H1 (cell line): ENCODE results near the gene EAF2.
"Not testable (repeated sequence)": the region's sequence is repeated elsewhere in the genome, so short reads cannot be mapped to it uniquely, and the experiment has no call there.

Source experiments
- CTCF ChIP-seq, 3 experiments: IDR thresholded peaks; 1 replicate in 2 of 3; 2 replicates in 1 of 3; pipeline versions ENCODE4 v1.5.1 to v1.6.1; 2011; ENCODE audit warnings: low read length in 3 of 3, mild to moderate bottlenecking in 3 of 3, inconsistent platforms in 2 of 3, low read depth in 1 of 3, moderate library complexity in 1 of 3; ENCODE audit not compliant: insufficient read depth in 1 of 3; ENCODE audit errors: control extremely low read depth in 1 of 3
- EGR1 ChIP-seq: IDR thresholded peaks from 2 replicates; pipeline ENCODE4 v1.6.1; 2011; ENCODE audit warnings: low read depth, low read length, borderline replicate concordance
- HDAC6 ChIP-seq: IDR thresholded peaks from one replicate; pipeline ENCODE4 v1.7.1; 2012; ENCODE audit warnings: low read depth, mild to moderate bottlenecking, inconsistent platforms, low read length, moderate library complexity
- JUN ChIP-seq: IDR thresholded peaks from 2 replicates; pipeline ENCODE4 v1.6.1; 2011; ENCODE audit warnings: low read depth, mild to moderate bottlenecking, improper control_type of control experiment, low read length
- KDM1A ChIP-seq: fragments of 200-600, 300-600 bp; sonication (generic); IDR thresholded peaks from 2 replicates; pipeline ENCODE4 v1.7.1; 2016; ENCODE audit warnings: mild to moderate bottlenecking, low read length, borderline replicate concordance
- POLR2A ChIP-seq, 2 experiments: IDR thresholded peaks; 1 replicate in 1 of 2; 2 replicates in 1 of 2; pipeline ENCODE4 v1.6.1; 2011; ENCODE audit warnings: low read depth in 2 of 2, low read length in 2 of 2, mild to moderate bottlenecking in 2 of 2; ENCODE audit errors: control extremely low read depth in 1 of 2
- POLR2AphosphoS5 ChIP-seq: IDR thresholded peaks from 2 replicates; pipeline ENCODE4 v1.6.1; 2011; ENCODE audit warnings: low read depth, low read length
- SP2 ChIP-seq: IDR thresholded peaks from 2 replicates; pipeline ENCODE4 v1.6.1; 2012; ENCODE audit warnings: mild to moderate bottlenecking, low read length, inconsistent platforms
- SRF ChIP-seq: IDR thresholded peaks from 2 replicates; pipeline ENCODE4 v1.6.1; 2011; ENCODE audit warnings: mild to moderate bottlenecking, low read depth, low read length, moderate library complexity
- TAF1 ChIP-seq: IDR thresholded peaks from 2 replicates; pipeline ENCODE4 v1.6.1; 2011; ENCODE audit warnings: mild to moderate bottlenecking, low read depth, low read length

GRCh38 chr3:121863247-121863646, 28.2 kb downstream of the EAF2 start:
- TF ChIP-seq HDAC6; SP2; SRF; CTCF (IDR thresholded peaks at IDR 0.05; ENCODE audit: control extremely low read depth in 1 of 3, insufficient read depth in 1 of 3, low read depth in 1 of 3, low read length in 3 of 3); POLR2A (IDR thresholded peaks at IDR 0.05; ENCODE audit: control extremely low read depth in 1 of 2, low read depth in 2 of 2, low read length in 2 of 2); EGR1; POLR2AphosphoS5; KDM1A; TAF1; JUN: not testable (repeated sequence)
